Neural progenitor cell (in vitro differentiated cells): ENCODE data around the gene COA8.

Source experiments
- EZH2 ChIP-seq: fragments of 200-600 bp; sonication (generic); IDR thresholded peaks from 2 replicates; pipeline ENCODE4 v1.6.1; 2017; ENCODE audit warnings: antibody characterized with exemption, mild to moderate bottlenecking, moderate library complexity
- EZH2phosphoT487 ChIP-seq: fragments of 200-600 bp; sonication (generic); IDR thresholded peaks from 2 replicates; pipeline ENCODE4 v1.6.1; 2017; ENCODE audit warnings: antibody characterized with exemption
- TF ChIP-seq, protein P1 (sequence below): fragments of 200-600 bp; sonication (generic); IDR thresholded peaks from 2 replicates; pipeline ENCODE4 v1.5.1; 2017; ENCODE audit warnings: antibody characterized with exemption, mild to moderate bottlenecking

DNA sequence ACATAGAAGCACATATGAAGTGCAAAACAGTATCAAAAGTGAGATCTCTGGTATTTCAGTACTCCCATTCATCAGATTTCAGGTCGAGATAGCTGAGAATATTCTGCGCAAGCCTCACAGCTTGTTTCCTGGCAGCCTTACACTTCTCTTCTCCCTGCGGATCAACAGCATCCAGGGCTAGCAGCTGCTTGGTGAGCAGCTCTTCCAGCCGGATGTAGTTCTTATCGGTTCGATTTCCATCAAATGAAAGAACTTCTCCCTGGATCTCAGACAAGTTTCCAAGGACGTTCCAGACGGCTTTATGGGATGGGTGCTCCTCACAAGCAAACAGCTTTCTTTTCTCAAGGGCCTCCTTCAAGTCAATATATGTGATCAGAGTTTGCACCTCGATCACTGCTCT, 3.0 kb upstream of the COA8 start:
- TF ChIP-seq, protein P1, sequence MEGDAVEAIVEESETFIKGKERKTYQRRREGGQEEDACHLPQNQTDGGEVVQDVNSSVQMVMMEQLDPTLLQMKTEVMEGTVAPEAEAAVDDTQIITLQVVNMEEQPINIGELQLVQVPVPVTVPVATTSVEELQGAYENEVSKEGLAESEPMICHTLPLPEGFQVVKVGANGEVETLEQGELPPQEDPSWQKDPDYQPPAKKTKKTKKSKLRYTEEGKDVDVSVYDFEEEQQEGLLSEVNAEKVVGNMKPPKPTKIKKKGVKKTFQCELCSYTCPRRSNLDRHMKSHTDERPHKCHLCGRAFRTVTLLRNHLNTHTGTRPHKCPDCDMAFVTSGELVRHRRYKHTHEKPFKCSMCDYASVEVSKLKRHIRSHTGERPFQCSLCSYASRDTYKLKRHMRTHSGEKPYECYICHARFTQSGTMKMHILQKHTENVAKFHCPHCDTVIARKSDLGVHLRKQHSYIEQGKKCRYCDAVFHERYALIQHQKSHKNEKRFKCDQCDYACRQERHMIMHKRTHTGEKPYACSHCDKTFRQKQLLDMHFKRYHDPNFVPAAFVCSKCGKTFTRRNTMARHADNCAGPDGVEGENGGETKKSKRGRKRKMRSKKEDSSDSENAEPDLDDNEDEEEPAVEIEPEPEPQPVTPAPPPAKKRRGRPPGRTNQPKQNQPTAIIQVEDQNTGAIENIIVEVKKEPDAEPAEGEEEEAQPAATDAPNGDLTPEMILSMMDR = no peak
- no peak for TF ChIP-seq EZH2
- no peak for TF ChIP-seq EZH2phosphoT487
